Astrocyte (in vitro differentiated cells and primary cell): Measurements from ENCODE around the gene GPBP1L1. TPM values are rescaled to one million over a fixed set of nuclear protein-coding genes. Genes with fewer than 3 reads are reported as not detected.

ENCODE experiments used
- DNase-seq: peaks from one replicate; pipeline ENCODE4 v3.0.0-alpha.2; 2010; ENCODE audit warnings: low read depth
- FAIRE-seq: peaks from 2 replicates; lab custom pipeline; 2011; peaks lifted over from hg19 to GRCh38; lab: Jason Lieb, UNC
- H2AFZ ChIP-seq: 2 replicates; pipeline ENCODE4 v1.6.0; 2012; ENCODE audit warnings: low read depth, low read length, inconsistent platforms
- H3K27ac ChIP-seq: 2 replicates; pipeline ENCODE4 v1.5.1; 2011; ENCODE audit warnings: low read depth, low read length, inconsistent platforms
- H3K27me3 ChIP-seq: 2 replicates; pipeline ENCODE4 v1.6.0; 2011; ENCODE audit warnings: low read length, inconsistent platforms; ENCODE audit not compliant: insufficient read depth
- H3K36me3 ChIP-seq: 2 replicates; pipeline ENCODE4 v1.5.1; 2011; ENCODE audit warnings: low read length, inconsistent platforms; ENCODE audit not compliant: insufficient read depth
- H3K4me1 ChIP-seq: 2 replicates; pipeline ENCODE4 v1.5.1; 2011; ENCODE audit warnings: low read length, inconsistent platforms; ENCODE audit not compliant: insufficient read depth
- H3K4me2 ChIP-seq: 2 replicates; pipeline ENCODE4 v1.6.0; 2012; ENCODE audit warnings: low read length, inconsistent platforms
- H3K4me3 ChIP-seq: 2 replicates; pipeline ENCODE4 v1.5.1; 2011; ENCODE audit warnings: low read depth, mild to moderate bottlenecking, low read length, inconsistent platforms; ENCODE audit not compliant: insufficient read depth
- H3K79me2 ChIP-seq: 2 replicates; pipeline ENCODE4 v1.6.0; 2012; ENCODE audit warnings: mild to moderate bottlenecking, low read length, inconsistent platforms; ENCODE audit not compliant: insufficient read depth
- H3K9ac ChIP-seq: 2 replicates; pipeline ENCODE4 v1.6.0; 2012; ENCODE audit warnings: mild to moderate bottlenecking, low read length, inconsistent platforms
- H3K9me3 ChIP-seq: 2 replicates; pipeline ENCODE4 v1.5.1; 2012; ENCODE audit warnings: low read depth, mild to moderate bottlenecking, low read length, inconsistent platforms; ENCODE audit not compliant: insufficient read depth
- H4K20me1 ChIP-seq: 2 replicates; pipeline ENCODE4 v1.6.0; 2012; ENCODE audit warnings: low read length, inconsistent platforms; ENCODE audit not compliant: insufficient read depth
- H3K27ac Mint-ChIP-seq: one replicate; pipeline ENCODE4 v1.8.0; 2021; ENCODE audit warnings: mild to moderate bottlenecking, mixed read lengths; ENCODE audit not compliant: unreplicated experiment
- H3K27me3 Mint-ChIP-seq: one replicate; pipeline ENCODE4 v1.8.0; 2021; ENCODE audit warnings: low read depth, mixed read lengths; ENCODE audit not compliant: unreplicated experiment
- H3K36me3 Mint-ChIP-seq: one replicate; pipeline ENCODE4 v1.8.0; 2021; ENCODE audit warnings: low read depth, mixed read lengths; ENCODE audit not compliant: unreplicated experiment
- H3K4me1 Mint-ChIP-seq: one replicate; pipeline ENCODE4 v1.8.0; 2021; ENCODE audit warnings: low read depth, mixed read lengths; ENCODE audit not compliant: unreplicated experiment
- H3K4me3 Mint-ChIP-seq: one replicate; pipeline ENCODE4 v1.8.0; 2021; ENCODE audit warnings: mild to moderate bottlenecking, moderate library complexity, mixed read lengths; ENCODE audit not compliant: unreplicated experiment
- H3K9me3 Mint-ChIP-seq: one replicate; pipeline ENCODE4 v1.8.0; 2021; ENCODE audit warnings: mild to moderate bottlenecking, mixed read lengths; ENCODE audit not compliant: unreplicated experiment
- CTCF ChIP-seq: IDR thresholded peaks from 2 replicates; pipeline ENCODE4 v1.5.1; 2011; ENCODE audit warnings: low read depth, mild to moderate bottlenecking, inconsistent platforms, low read length, moderate library complexity; ENCODE audit not compliant: insufficient read depth
- EZH2 ChIP-seq: IDR thresholded peaks from 2 replicates; pipeline ENCODE4 v1.6.1; 2012; ENCODE audit warnings: mild to moderate bottlenecking, low read length, inconsistent platforms; ENCODE audit not compliant: insufficient read depth
- total RNA-seq: library from RNA; stranded (reverse); gene quantifications from 2 replicates; pipeline ENCODE4 v1.2.1, GENCODE V29; 2021

The GPBP1L1 gene
- total RNA-seq, 1 donor from 2014 or later, result 116 TPM

GRCh38 chr1:45660336-45660735 is 26.0 kb downstream of the GPBP1L1 start:
- TF ChIP-seq EZH2 (no peak), CTCF (no peak)
- Mint-ChIP-seq H3K4me3 (no peak overlapping the region), H3K9me3 (no peaks in the 10 kb centered on the region), H3K27me3 (no peaks in the 10 kb centered on the region), H3K27ac (no peak overlapping the region), H3K4me1 (no peaks in the 10 kb centered on the region), H3K36me3 (peaks cover 12% of the 10 kb centered on the region)
- Histone ChIP-seq H3K36me3 (peaks cover 36% of the 10 kb centered on the region), H4K20me1 (peaks cover 62% of the 10 kb centered on the region), H3K27ac (no peak overlapping the region), H3K4me2 (no peak overlapping the region), H3K79me2 (peaks cover 54% of the 10 kb centered on the region), H3K27me3 (no peaks in the 10 kb centered on the region), H3K9ac (no peak overlapping the region), H3K9me3 (no peaks in the 10 kb centered on the region), H2AFZ (no peak overlapping the region), H3K4me3 (no peak overlapping the region), H3K4me1 (no peaks in the 10 kb centered on the region)
- DNase-seq, result no peak
- FAIRE-seq, result no peak

GRCh38 chr1:45659222-45659621 is 27.1 kb downstream of the GPBP1L1 start:
- H3K79me2 ChIP-seq, result peaks cover 43% of the 10 kb centered on the region
- H3K9me3 Mint-ChIP-seq, result no peaks in the 10 kb centered on the region
- no peaks in the 10 kb centered on the region for H3K4me1 ChIP-seq
- H3K36me3 ChIP-seq, result peaks cover 45% of the 10 kb centered on the region
- H3K4me1 Mint-ChIP-seq, result no peaks in the 10 kb centered on the region
- H3K9ac ChIP-seq, result no peak overlapping the region
- no peaks in the 10 kb centered on the region for H3K27me3 Mint-ChIP-seq
- H3K4me3 ChIP-seq, result no peak overlapping the region
- H4K20me1 ChIP-seq, result peaks cover 52% of the 10 kb centered on the region
- H2AFZ ChIP-seq, result no peak overlapping the region
- H3K27me3 ChIP-seq, result no peaks in the 10 kb centered on the region
- no peak overlapping the region for H3K4me3 Mint-ChIP-seq
- H3K27ac ChIP-seq, result no peak overlapping the region
- H3K27ac Mint-ChIP-seq, result no peak overlapping the region
- peaks cover 10% of the 10 kb centered on the region for H3K36me3 Mint-ChIP-seq
- H3K9me3 ChIP-seq, result no peaks in the 10 kb centered on the region
- no peak overlapping the region for H3K4me2 ChIP-seq
- TF ChIP-seq EZH2, result no peak
- no peak for TF ChIP-seq CTCF
- DNase-seq, result no peak
- no peak for FAIRE-seq

- Histone ChIP-seq H3K4me2 (no peak overlapping the region), H3K4me1 (no peaks in the 10 kb centered on the region), H3K9me3 (no peaks in the 10 kb centered on the region), H3K36me3 (peaks cover 45% of the 10 kb centered on the region), H3K9ac (no peak overlapping the region), H3K79me2 (peaks cover 36% of the 10 kb centered on the region), H3K27me3 (no peaks in the 10 kb centered on the region), H3K4me3 (no peak overlapping the region), H3K27ac (no peak overlapping the region), H2AFZ (no peak overlapping the region), H4K20me1 (peaks cover 42% of the 10 kb centered on the region)
- H3K9me3 Mint-ChIP-seq, result no peaks in the 10 kb centered on the region
- no peak for DNase-seq
- no peak overlapping the region for H3K27ac Mint-ChIP-seq
- H3K36me3 Mint-ChIP-seq, result peaks cover 10% of the 10 kb centered on the region
- no peaks in the 10 kb centered on the region for H3K4me1 Mint-ChIP-seq
- TF ChIP-seq EZH2, result no peak
- TF ChIP-seq CTCF, result no peak
- H3K4me3 Mint-ChIP-seq, result no peak overlapping the region
- H3K27me3 Mint-ChIP-seq, result no peaks in the 10 kb centered on the region
- no peak for FAIRE-seq
These were observed 28.2 kb downstream of the GPBP1L1 start for GRCh38 chr1:45658171-45658570.
